ENCODE results near the gene RFTN1.

RFTN1 gene

GRCh38 chr3:16301507-16301906 lies 212.0 kb downstream of the RFTN1 start:
- DNase-seq (ENCODE audit: low spot score): no peak

GRCh38 chr3:16300881-16301359 lies 212.6 kb downstream of the RFTN1 start:
- no peak for DNase-seq (ENCODE audit: low spot score)

- no peak for DNase-seq (ENCODE audit: low spot score)
Observed at GRCh38 chr3:16300307-16300706, 213.2 kb downstream of the RFTN1 start.

GRCh38 chr3:16299746-16300145 lies 213.8 kb downstream of the RFTN1 start:
- no peak for DNase-seq (ENCODE audit: low spot score)

GRCh38 chr3:16298891-16299290 lies 214.6 kb downstream of the RFTN1 start:
- DNase-seq (ENCODE audit: low spot score): no peak

DNA sequence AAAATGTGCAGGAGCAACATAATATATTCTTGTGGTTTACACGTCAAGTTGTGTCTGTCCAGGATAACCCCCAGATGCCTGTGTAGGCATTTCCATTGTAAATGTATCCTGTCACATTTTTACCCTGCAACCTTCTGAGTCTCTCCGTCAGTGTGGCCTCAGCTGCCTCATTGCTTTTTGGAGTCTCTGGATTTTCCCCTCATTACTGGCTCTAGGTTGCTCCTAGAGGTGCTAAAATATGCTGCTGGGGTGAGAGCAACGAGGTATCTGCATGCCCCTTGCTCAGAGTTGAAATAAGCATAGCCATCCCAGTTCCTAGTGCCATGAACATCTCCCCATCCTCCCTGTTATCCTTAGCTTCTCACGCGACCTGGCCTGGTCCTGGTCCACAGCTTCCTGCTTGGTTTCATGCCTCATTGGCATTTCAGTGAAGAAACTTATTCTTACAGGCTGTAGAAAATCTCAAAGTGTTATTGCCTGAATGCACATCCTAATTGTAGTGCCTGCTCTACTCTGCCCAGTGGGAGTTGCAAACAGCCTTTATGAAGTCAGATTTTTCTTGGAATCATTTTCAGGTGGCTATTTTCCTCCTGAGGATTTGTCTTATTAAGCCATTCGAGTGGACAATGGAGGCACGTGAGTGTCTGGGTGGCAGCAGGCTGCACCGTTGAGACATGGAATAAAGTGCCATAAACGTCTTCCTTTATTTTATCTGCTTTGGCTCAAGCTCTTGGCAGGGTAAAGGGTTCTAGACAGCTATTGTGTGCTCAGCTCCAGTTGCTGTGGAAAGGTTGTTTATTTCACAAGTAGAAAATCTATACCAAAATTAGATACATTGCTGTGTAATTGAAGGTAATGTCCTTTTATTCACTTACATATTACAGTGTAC lies 215.3 kb downstream of the RFTN1 start:
- no peak for DNase-seq (ENCODE audit: low spot score)

DNA sequence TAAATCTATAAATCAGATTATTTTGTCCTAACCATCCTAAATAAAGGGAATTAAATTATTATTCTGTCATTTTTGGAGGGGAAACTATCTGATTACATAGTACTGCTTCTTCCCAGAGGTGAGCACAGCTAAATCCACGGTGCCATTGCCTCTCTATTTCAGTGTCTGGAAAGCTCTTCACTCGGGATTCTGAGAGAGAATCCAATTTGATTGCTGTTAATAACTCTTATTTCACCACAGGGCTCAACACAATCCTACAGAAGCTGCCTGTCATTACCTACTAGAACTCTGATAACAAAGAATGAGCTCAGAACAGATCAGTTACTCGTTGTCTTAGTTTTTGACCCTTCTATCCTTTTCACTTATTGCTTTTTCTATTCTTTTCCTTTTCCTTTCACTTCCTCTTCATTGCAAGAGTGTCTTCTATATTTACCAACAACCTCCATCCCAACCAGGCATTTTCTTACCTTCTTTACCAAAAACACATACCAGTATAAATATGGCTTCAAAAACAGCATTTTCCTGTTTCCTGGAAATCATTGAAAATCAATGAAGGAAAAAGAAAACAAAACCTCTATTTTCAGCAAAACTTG lies 218.1 kb downstream of the RFTN1 start:
- no peak for DNase-seq (ENCODE audit: low spot score)

DNA sequence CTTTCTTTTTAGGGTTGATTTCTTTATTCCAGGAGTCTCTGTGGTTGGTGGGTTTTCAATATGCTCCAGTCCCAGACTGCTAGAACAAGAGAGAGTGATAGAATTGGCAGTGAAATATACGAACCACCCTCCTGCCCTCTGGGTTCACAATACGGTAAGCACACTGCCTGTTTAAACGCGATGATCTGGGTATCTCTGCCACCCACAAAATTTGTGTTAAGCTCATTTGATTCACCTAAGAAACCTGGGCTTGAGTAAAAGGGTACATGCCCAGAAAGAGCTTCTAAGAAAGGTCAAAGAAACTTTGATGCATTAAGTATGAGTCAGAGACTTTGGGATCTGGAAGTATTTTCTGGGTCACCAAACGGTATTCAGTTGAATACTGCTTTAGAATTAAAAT lies 218.7 kb downstream of the RFTN1 start:
- DNase-seq (ENCODE audit: low spot score): no peak

DNA sequence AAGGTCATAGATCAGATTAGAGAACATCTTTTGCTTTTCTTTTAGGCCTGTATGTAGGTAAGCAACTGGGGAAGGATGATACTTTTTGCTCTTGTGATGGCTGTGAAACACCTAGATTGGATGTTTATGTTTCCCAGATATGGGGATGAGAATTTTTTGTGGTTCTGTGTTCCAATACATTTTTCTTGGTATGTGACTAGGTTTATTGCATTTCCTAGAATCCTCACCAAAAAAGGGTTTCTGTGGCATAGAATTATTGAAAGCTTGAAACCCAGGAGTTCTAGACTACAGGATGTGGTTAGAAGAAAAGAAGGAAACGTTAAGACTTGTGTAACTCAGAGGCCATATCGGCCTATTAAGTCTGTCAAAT lies 222.7 kb downstream of the RFTN1 start:
- no peak for DNase-seq (ENCODE audit: low spot score)

GRCh38 chr3:16290007-16290826 lies 223.3 kb downstream of the RFTN1 start:
- DNase-seq (ENCODE audit: low spot score): peak; percentile 12

DNA sequence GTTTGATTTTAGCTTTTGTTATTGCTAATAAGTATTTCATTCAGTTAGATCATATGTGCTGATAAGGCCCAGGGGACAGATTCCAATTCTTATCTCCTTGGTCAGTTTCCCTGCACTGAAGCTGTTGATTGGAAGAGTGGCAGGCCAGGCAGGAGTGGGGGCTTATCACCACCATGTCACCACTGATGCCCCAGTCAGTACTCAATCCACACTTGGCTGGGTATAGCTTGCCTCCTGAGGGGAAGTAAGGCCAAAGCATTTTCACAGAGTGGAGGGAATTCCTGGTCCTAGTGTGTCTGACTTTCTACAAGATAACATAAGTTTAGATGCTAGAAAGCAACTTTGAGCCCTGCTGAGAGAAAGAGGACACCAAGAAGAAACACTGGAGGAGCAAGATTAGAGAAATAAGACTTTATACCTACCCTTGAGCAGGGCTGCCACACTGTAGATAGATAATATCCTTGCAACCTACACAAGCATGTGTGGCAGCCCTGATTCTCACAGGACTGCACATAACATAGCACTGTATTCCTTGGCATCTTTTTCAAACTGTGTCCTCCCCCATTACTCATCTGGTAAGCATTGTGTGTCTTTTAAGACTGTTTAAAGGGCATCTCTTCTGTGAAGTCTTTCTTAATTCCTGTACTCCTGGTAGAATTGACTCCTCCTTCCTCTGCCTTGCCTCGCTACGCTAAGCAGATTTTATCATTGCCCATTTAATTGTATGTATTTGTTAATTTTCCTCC lies 224.2 kb downstream of the RFTN1 start:
- no peak for DNase-seq (ENCODE audit: low spot score)

DNA sequence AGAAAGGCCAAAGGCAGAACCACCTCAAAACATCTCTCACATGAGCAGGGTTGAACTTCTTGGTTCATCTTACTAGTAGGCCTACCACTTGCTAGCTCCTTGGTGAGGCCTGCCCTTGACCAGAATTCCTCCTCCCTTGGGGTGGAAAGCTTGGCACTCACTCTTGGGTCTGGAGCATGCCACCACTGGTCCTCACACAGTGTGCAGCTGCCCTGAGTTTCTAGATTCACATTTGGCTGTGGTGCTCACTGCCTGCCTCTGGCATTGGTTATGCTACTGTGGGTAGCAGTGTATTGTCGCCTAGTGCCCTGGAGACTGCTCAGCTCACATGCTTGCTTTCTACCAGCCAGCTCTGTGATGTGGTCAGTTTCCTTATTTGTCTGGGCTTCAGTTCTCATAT lies 224.8 kb downstream of the RFTN1 start:
- DNase-seq (ENCODE audit: low spot score): no peak

GRCh38 chr3:16286751-16287543 lies 226.6 kb downstream of the RFTN1 start:
- DNase-seq (ENCODE audit: low spot score): no peak

DNA sequence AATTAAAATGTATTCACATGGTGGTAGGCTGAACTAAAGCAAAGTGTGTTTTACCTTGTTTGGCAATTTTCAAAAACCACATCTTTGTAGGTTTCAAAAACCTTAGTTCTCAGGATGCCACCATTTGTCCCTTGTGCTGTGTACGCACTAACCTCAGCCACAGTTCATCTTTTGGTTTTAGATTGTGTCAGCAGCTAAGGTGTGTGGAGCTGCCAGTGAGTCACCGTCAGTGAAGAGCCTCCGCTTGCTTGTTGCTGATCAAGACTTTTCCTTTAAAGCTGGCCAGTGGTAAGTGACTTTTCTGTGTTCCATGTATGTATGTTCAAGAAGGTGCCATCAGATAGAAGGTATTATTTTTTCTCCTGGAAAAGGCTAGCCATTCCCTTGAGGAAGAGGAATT lies 227.3 kb downstream of the RFTN1 start:
- no peak for DNase-seq (ENCODE audit: low spot score)

GRCh38 chr3:16284633-16285032 lies 228.9 kb downstream of the RFTN1 start:
- no peak for DNase-seq (ENCODE audit: low spot score)

- DNase-seq (ENCODE audit: low spot score): no peak
Observed at GRCh38 chr3:16280671-16281070, 232.8 kb downstream of the RFTN1 start.

DNA sequence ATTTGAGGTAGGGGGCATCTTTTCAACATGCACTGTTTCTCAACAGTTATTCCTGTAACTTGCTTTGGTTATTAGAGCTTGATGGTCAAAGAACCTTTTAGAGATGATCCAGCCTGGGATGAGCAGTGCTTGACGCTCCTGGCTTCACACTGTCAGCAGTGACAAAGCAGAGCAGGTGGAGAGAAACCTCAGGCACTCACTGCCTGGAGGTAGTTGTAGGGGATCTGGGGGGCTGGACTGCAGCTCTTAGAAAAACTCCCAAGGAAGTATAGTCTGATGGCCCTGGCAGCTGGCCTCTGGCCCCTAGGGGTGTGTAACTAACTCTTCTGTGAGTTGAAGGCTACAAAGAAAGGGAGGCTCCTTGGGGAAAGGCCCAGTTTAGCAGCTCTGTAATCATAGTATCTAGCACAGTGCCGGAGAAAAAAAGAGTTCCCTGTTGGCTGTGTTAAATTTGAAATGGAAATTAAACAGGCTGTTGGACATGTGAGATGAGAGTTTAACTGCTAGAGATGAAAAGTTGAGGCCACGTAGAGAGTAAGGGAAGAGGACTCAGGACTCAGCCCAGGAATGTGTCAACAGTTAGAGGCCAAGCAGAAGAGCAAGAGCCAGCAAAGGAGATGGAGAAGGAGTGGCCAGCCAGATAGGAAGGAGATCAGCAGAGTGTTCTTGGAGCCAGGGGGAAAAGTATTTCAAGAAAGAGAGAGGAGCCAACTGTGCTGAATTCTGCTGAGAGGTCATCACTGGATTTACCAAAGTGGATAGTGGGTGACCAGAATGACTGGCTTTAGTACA lies 234.3 kb downstream of the RFTN1 start:
- DNase-seq (ENCODE audit: low spot score): no peak

- DNase-seq (ENCODE audit: low spot score): no peak
Observed at GRCh38 chr3:16277471-16277870, 236.0 kb downstream of the RFTN1 start.

- no peak for DNase-seq (ENCODE audit: low spot score)
Observed at GRCh38 chr3:16273867-16274266, 239.6 kb downstream of the RFTN1 start.

- no peak for DNase-seq (ENCODE audit: low spot score)
Observed at GRCh38 chr3:16272588-16272987, 240.9 kb downstream of the RFTN1 start.
